Peyer's patch (tissue), 4 donors: Measurements from ENCODE around the gene DLL3.

Experiments used
- CTCF ChIP-seq, 6 experiments: fragments of 450-650 bp in 4 of 6; fragments of 200-600 bp in 2 of 6; sonication (generic) in 1 of 6; IDR thresholded peaks; one replicate each; pipeline ENCODE4 v1.5.1; 2017 to 2019; ENCODE audit warnings: antibody characterized with exemption in 6 of 6, mild to moderate bottlenecking in 3 of 6, moderate library complexity in 1 of 6
- POLR2A ChIP-seq, 2 donors: fragments of 450-650 bp; IDR thresholded peaks; one replicate each; pipeline ENCODE4 v1.5.1; 2017; ENCODE audit warnings: antibody characterized with exemption in 2 of 2, mild to moderate bottlenecking in 2 of 2, moderate library complexity in 2 of 2

- TF ChIP-seq CTCF (IDR thresholded peaks at IDR 0.05) (no peak), POLR2A (IDR thresholded peaks at IDR 0.05) (no peak)
Measured at GRCh38 chr19:39512988-39513387, 14.2 kb downstream of the DLL3 start.
